Natural killer cell (primary cell): ENCODE data around the gene PHOSPHO1. TPM values are rescaled to one million over a fixed set of nuclear protein-coding genes. Genes with fewer than 3 reads are reported as not detected.
"Not testable (repeated sequence)": the region's sequence is repeated elsewhere in the genome, so short reads cannot be mapped to it uniquely, and the experiment has no call there.

ENCODE experiments used
- ATAC-seq, 3 donors: fragments of 150-1000 bp in 2 of 3; fragments of 200-7000 bp in 1 of 3; cut with Tn5 transposase; 1 replicate in 1 of 3; 2 replicates in 2 of 3; pipeline ENCODE4 v1.10.0; 2021; ENCODE audit warnings: mild to moderate bottlenecking in 2 of 3, moderate library complexity in 2 of 3
- DNase-seq, 2 donors: peaks; one replicate each; pipeline versions ENCODE4 v3.0.0 to v3.0.0-alpha.2; 2013 to 2021; ENCODE audit warnings: mixed read lengths in 1 of 2
- H3K27ac ChIP-seq: one replicate; pipeline ENCODE4 v1.5.1; 2013; ENCODE audit warnings: mild to moderate bottlenecking, low read length
- H3K27me3 ChIP-seq: one replicate; pipeline ENCODE4 v1.6.1; 2013; ENCODE audit warnings: low read length; ENCODE audit not compliant: control insufficient read depth, insufficient read depth
- H3K36me3 ChIP-seq: one replicate; pipeline ENCODE4 v1.6.1; 2013; ENCODE audit warnings: low read length; ENCODE audit not compliant: control insufficient read depth, insufficient read depth
- H3K4me1 ChIP-seq: one replicate; pipeline ENCODE4 v1.6.1; 2013; ENCODE audit warnings: low read length; ENCODE audit not compliant: control insufficient read depth, insufficient read depth
- H3K4me3 ChIP-seq: one replicate; pipeline ENCODE4 v1.5.1; 2013; ENCODE audit warnings: low read length
- H3K9me3 ChIP-seq: one replicate; pipeline ENCODE4 v1.6.1; 2013; ENCODE audit warnings: low read length; ENCODE audit not compliant: control insufficient read depth, insufficient read depth
- H3K27ac Mint-ChIP-seq, 2 donors: one replicate each; pipeline ENCODE4 v1.8.0; 2022; ENCODE audit warnings: mild to moderate bottlenecking in 2 of 2, mixed read lengths in 2 of 2, moderate library complexity in 1 of 2
- H3K27me3 Mint-ChIP-seq, 2 donors: one replicate each; pipeline ENCODE4 v1.8.0; 2022; ENCODE audit warnings: low read depth in 2 of 2, mixed read lengths in 2 of 2
- H3K36me3 Mint-ChIP-seq: one replicate; pipeline ENCODE4 v1.8.0; 2022; ENCODE audit warnings: mixed read lengths
- H3K4me1 Mint-ChIP-seq, 2 donors: one replicate each; pipeline ENCODE4 v1.8.0; 2022; ENCODE audit warnings: mixed read lengths in 2 of 2
- H3K4me3 Mint-ChIP-seq: one replicate; pipeline ENCODE4 v1.8.0; 2022; ENCODE audit warnings: mild to moderate bottlenecking, moderate library complexity, mixed read lengths
- H3K9me3 Mint-ChIP-seq, 2 donors: one replicate each; pipeline ENCODE4 v1.8.0; 2022; ENCODE audit warnings: mixed read lengths in 2 of 2
- CTCF ChIP-seq: fragments of 200-600 bp; IDR thresholded peaks from one replicate; pipeline ENCODE4 v1.8.0; 2022; ENCODE audit warnings: antibody characterized with exemption
- WGBS: methylation state at CpG from one replicate; pipeline ENCODE4 v1.1.7; 2013; ENCODE audit warnings: missing lambda C conversion rate; ENCODE audit not compliant: insufficient coverage; 5-methylcytosine and 5-hydroxymethylcytosine counted together
- intact Hi-C: fragments of 100-400 bp; cut with micrococcal nuclease; formaldehyde crosslinking; loops from one replicate; pipeline ENCODE4 v1.14.2; 2022
- total RNA-seq, 4 donors: library from RNA; stranded (reverse); fragments of 120-200 nt in 1 of 4; gene quantifications; one replicate each; pipeline versions ENCODE4 v1.2.3 to v1.2.4, GENCODE V29; 2013 to 2022

Gene PHOSPHO1
- total RNA-seq, 3 donors from 2014 or later (not counting 1 experiment from before 2014, with no cell fraction given): 1.7 TPM; not detected in 2

GRCh38 chr17:49180303-49180702 lies 50.3 kb downstream of the PHOSPHO1 start:
- Histone ChIP-seq H3K4me1 (peaks cover 16% of the 10 kb centered on the region), H3K27me3 (no peaks in the 10 kb centered on the region), H3K36me3 (no peaks in the 10 kb centered on the region), H3K27ac (no peak overlapping the region), H3K4me3 (no peak overlapping the region), H3K9me3 (peaks cover 28% of the 10 kb centered on the region)
- DNase-seq (peak; percentile 66 to 84), ATAC-seq (peak; percentile 69 to 73 (median 72))
- TF ChIP-seq CTCF: peak; percentile 98
- Mint-ChIP-seq H3K4me1 (peaks cover 9 to 13% of the 10 kb centered on the region in 2 donors), H3K27me3 (peaks cover 3% of the 10 kb centered on the region in 2 donors), H3K4me3 (peak overlapping the region; percentile 67), H3K36me3 (peaks cover 15% of the 10 kb centered on the region), H3K9me3 (peaks cover 0 to 7% of the 10 kb centered on the region in 2 donors), H3K27ac (peak overlapping the region in 1 of 2 donors; percentile 56)
- WGBS: 0% methylated on average over 2 of the region's 5 CpGs
- intact Hi-C loops: loop anchor here (1.0 to 10.0 kb wide), 4 partner anchors 47 to 214 kb away; no protein-coding TSS in a partner anchor

DNA sequence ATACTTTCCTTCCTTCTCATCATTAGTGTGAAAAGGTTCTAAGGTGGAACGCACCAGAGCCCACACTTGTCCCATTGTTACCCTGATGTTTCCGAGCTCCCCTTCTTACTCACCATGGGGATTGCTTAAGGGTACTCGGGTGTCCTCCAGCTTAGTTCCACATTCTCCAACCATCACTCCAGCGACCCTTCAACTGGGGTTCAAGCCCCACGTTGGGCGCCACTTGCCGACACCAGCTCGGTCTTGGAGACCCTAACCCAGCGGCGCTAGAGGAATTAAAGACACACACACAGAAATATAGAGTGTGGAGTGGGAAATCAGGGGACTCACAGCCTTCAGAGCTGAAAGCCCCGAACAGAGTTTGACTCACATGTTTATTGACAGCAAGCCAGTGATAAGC lies 54.6 kb downstream of the PHOSPHO1 start:
- Histone ChIP-seq H3K9me3 (peaks cover 25% of the 10 kb centered on the region), H3K4me1 (peaks cover 11% of the 10 kb centered on the region)
- H3K36me3 ChIP-seq, H3K27ac ChIP-seq, intact Hi-C loops, H3K27ac Mint-ChIP-seq, H3K27me3 ChIP-seq, H3K4me3 ChIP-seq, ATAC-seq, H3K4me1 Mint-ChIP-seq, DNase-seq, H3K4me3 Mint-ChIP-seq: not testable (repeated sequence)
- H3K27me3 Mint-ChIP-seq: peaks cover 18 to 43% of the 10 kb centered on the region in 2 donors
- H3K36me3 Mint-ChIP-seq: peaks cover 40% of the 10 kb centered on the region
- H3K9me3 Mint-ChIP-seq: peaks cover 0 to 11% of the 10 kb centered on the region in 2 donors
- WGBS: 93% methylated on average over 5 of the region's 11 CpGs

Other genes with a start within 250 kb of the PHOSPHO1 start
- gene IGF2BP1, start 233.4 kb downstream of the PHOSPHO1 start, total RNA-seq: not detected
- under 1 TPM in 2 of 3 donors, not detected in 1; 0.05 TPM for gene B4GALNT2, start 98.0 kb downstream of the PHOSPHO1 start, total RNA-seq
- 10 to 100 TPM; 35.8 to 41.6 (median 39.4) TPM for gene GNGT2, start 20.2 kb downstream of the PHOSPHO1 start, total RNA-seq
- gene ABI3, start 20.1 kb downstream of the PHOSPHO1 start, total RNA-seq: 100 to 1,000 TPM in 2 of 3 donors, 10 to 100 TPM in 1; 82.9 to 131 (median 101) TPM
- 10 to 100 TPM; 53.8 to 79.1 (median 73.3) TPM for gene ZNF652, start 131.5 kb upstream of the PHOSPHO1 start, total RNA-seq
- 10 to 100 TPM; 49.6 to 66.2 (median 60.3) TPM for gene PHB1, start 184.1 kb upstream of the PHOSPHO1 start, total RNA-seq